ENCODE results near the gene PSMB2. TPM values are rescaled to one million over a fixed set of nuclear protein-coding genes. Genes with fewer than 3 reads are reported as not detected.

The PSMB2 gene
- total RNA-seq, 2 experiments from 2014 or later = 97.1 to 125 TPM

GRCh38 chr1:35642471-35642955 lies 1.2 kb upstream of the PSMB2 start:
- Mint-ChIP-seq H3K4me1 (peaks cover 24% of the 10 kb centered on the region), H3K36me3 (ENCODE audit: low read depth) (peaks cover 9% of the 10 kb centered on the region), H3K4me3 (peak overlapping the region; percentile 100), H3K27me3 (peaks cover 22% of the 10 kb centered on the region), H3K9me3 (ENCODE audit: low read depth) (no peaks in the 10 kb centered on the region), H3K27ac (peak overlapping the region; percentile 100)
- ChIA-PET POLR2A (interaction anchor here (0.6 kb wide), 1 partner anchor 44 kb away, joined by 3 read pairs; no protein-coding TSS in a partner anchor), CTCF (interaction anchor here (0.7 kb wide), 1 partner anchor 73 kb away, joined by 4 read pairs; no protein-coding TSS in a partner anchor)
- ATAC-seq = no peak
- intact Hi-C loops (cut with DNase I, micrococcal nuclease) = loop anchor here (1.0 to 10.0 kb wide), 8 partner anchors 85 to 788 kb away; partner anchors contain the start of genes AGO3 (in 1 of the 2), CLSPN (in 1 of the 2), KIAA0319L (in 1 of the 2) and NCDN (in 1 of the 2)
- DNase-seq = peak; percentile 43

GRCh38 chr1:35640380-35641232 lies 720 bp downstream of the PSMB2 start:
- H3K27ac Mint-ChIP-seq = peak overlapping the region; percentile 100
- POLR2A ChIA-PET = no interaction called here
- CTCF ChIA-PET = interaction anchor here (1.5 kb wide), 1 partner anchor 72 kb away, joined by 5 read pairs; no protein-coding TSS in a partner anchor
- peaks cover 26% of the 10 kb centered on the region for H3K4me1 Mint-ChIP-seq
- H3K4me3 Mint-ChIP-seq = peak overlapping the region; percentile 100
- no peaks in the 10 kb centered on the region for H3K9me3 Mint-ChIP-seq (ENCODE audit: low read depth)
- DNase-seq = no peak
- no peak for ATAC-seq
- H3K36me3 Mint-ChIP-seq (ENCODE audit: low read depth) = peaks cover 19% of the 10 kb centered on the region
- peaks cover 11% of the 10 kb centered on the region for H3K27me3 Mint-ChIP-seq
- intact Hi-C loops (cut with DNase I, micrococcal nuclease) = loop anchor here (1.0 to 10.0 kb wide), 13 partner anchors 63 to 786 kb away; partner anchors contain the start of genes CLSPN (in 2 of the 2), KIAA0319L (in 2 of the 2), NCDN (in 2 of the 2) and AGO1 (in 1 of the 2)

- intact Hi-C loops (cut with DNase I, micrococcal nuclease) = loop anchor here in 1 of 2 experiments (5.0 kb wide), 1 partner anchor 40 kb away; no protein-coding TSS in a partner anchor
- peaks cover 26% of the 10 kb centered on the region for H3K4me1 Mint-ChIP-seq
- POLR2A ChIA-PET = interaction anchor here (0.6 to 0.8 kb wide), 2 partner anchors 78 to 130 kb away, joined by 3 read pairs; no protein-coding TSS in a partner anchor
Observed at GRCh38 chr1:35637401-35637809, 3.9 kb downstream of the PSMB2 start.

GRCh38 chr1:35633547-35633946 lies 7.8 kb downstream of the PSMB2 start:
- Mint-ChIP-seq H3K27me3 (no peaks in the 10 kb centered on the region), H3K9me3 (ENCODE audit: low read depth) (no peaks in the 10 kb centered on the region), H3K27ac (no peak overlapping the region), H3K4me3 (no peak overlapping the region), H3K4me1 (peaks cover 12% of the 10 kb centered on the region), H3K36me3 (ENCODE audit: low read depth) (peaks cover 47% of the 10 kb centered on the region)
- POLR2A ChIA-PET = interaction anchor here (0.7 kb wide), 1 partner anchor 82 kb away, joined by 3 read pairs; no protein-coding TSS in a partner anchor
- no peak for ATAC-seq
- CTCF ChIA-PET = interaction anchor here (0.5 to 0.6 kb wide), 3 partner anchors 75 to 452 kb away, joined by 3 to 4 read pairs (median 3); no protein-coding TSS in a partner anchor
- DNase-seq = no peak
- intact Hi-C loops (cut with DNase I, micrococcal nuclease) = no loop called here

More at GRCh38 chr1:35637401-35637809, 3.9 kb downstream of the PSMB2 start:
- no peaks in the 10 kb centered on the region for H3K9me3 Mint-ChIP-seq (ENCODE audit: low read depth)
- no peaks in the 10 kb centered on the region for H3K27me3 Mint-ChIP-seq
- peak overlapping the region; percentile 68 for H3K4me3 Mint-ChIP-seq
- H3K27ac Mint-ChIP-seq = peak overlapping the region; percentile 94
- H3K36me3 Mint-ChIP-seq (ENCODE audit: low read depth) = peaks cover 23% of the 10 kb centered on the region
- no peak for DNase-seq
- CTCF ChIA-PET = interaction anchor here (0.8 to 1.9 kb wide), 5 partner anchors 9 to 69 kb away, joined by 3 to 5 read pairs (median 4); no protein-coding TSS in a partner anchor
- no peak for ATAC-seq

- no peak for ATAC-seq
- DNase-seq = no peak
- H3K9me3 Mint-ChIP-seq (ENCODE audit: low read depth) = no peaks in the 10 kb centered on the region
- ChIA-PET POLR2A (no interaction called here), CTCF (no interaction called here)
- no peak overlapping the region for H3K27ac Mint-ChIP-seq
- intact Hi-C loops (cut with DNase I, micrococcal nuclease) = no loop called here
- no peaks in the 10 kb centered on the region for H3K4me1 Mint-ChIP-seq
- H3K4me3 Mint-ChIP-seq = no peak overlapping the region
- H3K36me3 Mint-ChIP-seq (ENCODE audit: low read depth) = peaks cover 48% of the 10 kb centered on the region
- no peaks in the 10 kb centered on the region for H3K27me3 Mint-ChIP-seq
Observed at GRCh38 chr1:35631396-35631795, 9.9 kb downstream of the PSMB2 start.

- peaks cover 40% of the 10 kb centered on the region for H3K36me3 Mint-ChIP-seq (ENCODE audit: low read depth)
- ATAC-seq (no peak), DNase-seq (no peak)
- H3K27me3 Mint-ChIP-seq = no peaks in the 10 kb centered on the region
- no peak overlapping the region for H3K27ac Mint-ChIP-seq
- no peaks in the 10 kb centered on the region for H3K4me1 Mint-ChIP-seq
- ChIA-PET CTCF (no interaction called here), POLR2A (no interaction called here)
- no peaks in the 10 kb centered on the region for H3K9me3 Mint-ChIP-seq (ENCODE audit: low read depth)
- no peak overlapping the region for H3K4me3 Mint-ChIP-seq
- intact Hi-C loops (cut with DNase I, micrococcal nuclease) = no loop called here
Observed at GRCh38 chr1:35629051-35629450, 12.3 kb downstream of the PSMB2 start.

- H3K27ac Mint-ChIP-seq = no peak overlapping the region
- peaks cover 28% of the 10 kb centered on the region for H3K36me3 Mint-ChIP-seq (ENCODE audit: low read depth)
- no peak for ATAC-seq
- H3K9me3 Mint-ChIP-seq (ENCODE audit: low read depth) = no peaks in the 10 kb centered on the region
- H3K4me1 Mint-ChIP-seq = no peaks in the 10 kb centered on the region
- intact Hi-C loops (cut with DNase I, micrococcal nuclease) = no loop called here
- no peak overlapping the region for H3K4me3 Mint-ChIP-seq
- H3K27me3 Mint-ChIP-seq = no peaks in the 10 kb centered on the region
- no peak for DNase-seq
- ChIA-PET POLR2A (no interaction called here), CTCF (no interaction called here)
Observed at GRCh38 chr1:35623832-35624231, 17.5 kb downstream of the PSMB2 start.

- Mint-ChIP-seq H3K9me3 (ENCODE audit: low read depth) (no peaks in the 10 kb centered on the region), H3K36me3 (ENCODE audit: low read depth) (peaks cover 29% of the 10 kb centered on the region), H3K4me1 (no peaks in the 10 kb centered on the region), H3K27me3 (no peaks in the 10 kb centered on the region), H3K4me3 (no peak overlapping the region), H3K27ac (no peak overlapping the region)
- DNase-seq = no peak
- ATAC-seq = no peak
- POLR2A ChIA-PET = no interaction called here
- CTCF ChIA-PET = interaction anchor here (0.7 kb wide), 2 partner anchors 30 to 228 kb away, joined by 3 to 4 read pairs; no protein-coding TSS in a partner anchor
- intact Hi-C loops (cut with DNase I, micrococcal nuclease) = no loop called here
Observed at GRCh38 chr1:35622510-35623178, 18.7 kb downstream of the PSMB2 start.

GRCh38 chr1:35619237-35620121 lies 21.8 kb downstream of the PSMB2 start:
- POLR2A ChIA-PET = interaction anchor here (0.6 kb wide), 1 partner anchor 9 kb away, joined by 4 read pairs; no protein-coding TSS in a partner anchor
- no peak for ATAC-seq
- H3K36me3 Mint-ChIP-seq (ENCODE audit: low read depth) = peaks cover 30% of the 10 kb centered on the region

GRCh38 chr1:35615440-35615839 lies 25.9 kb downstream of the PSMB2 start:
- peaks cover 30% of the 10 kb centered on the region for H3K36me3 Mint-ChIP-seq (ENCODE audit: low read depth)
- CTCF ChIA-PET = no interaction called here

More at GRCh38 chr1:35619237-35620121, 21.8 kb downstream of the PSMB2 start:
- Mint-ChIP-seq H3K4me1 (peaks cover 9% of the 10 kb centered on the region), H3K4me3 (no peak overlapping the region), H3K27ac (no peak overlapping the region), H3K27me3 (no peaks in the 10 kb centered on the region), H3K9me3 (ENCODE audit: low read depth) (no peaks in the 10 kb centered on the region)
- CTCF ChIA-PET = interaction anchor here (0.6 to 1.8 kb wide), 4 partner anchors 16 to 285 kb away, joined by 3 to 7 read pairs (median 4); no protein-coding TSS in a partner anchor
- DNase-seq = no peak
- intact Hi-C loops (cut with DNase I, micrococcal nuclease) = no loop called here

More at GRCh38 chr1:35615440-35615839, 25.9 kb downstream of the PSMB2 start:
- no peak overlapping the region for H3K27ac Mint-ChIP-seq
- H3K27me3 Mint-ChIP-seq = no peaks in the 10 kb centered on the region
- no peak overlapping the region for H3K4me3 Mint-ChIP-seq
- H3K9me3 Mint-ChIP-seq (ENCODE audit: low read depth) = no peaks in the 10 kb centered on the region
- POLR2A ChIA-PET = no interaction called here
- ATAC-seq (no peak), DNase-seq (no peak)
- H3K4me1 Mint-ChIP-seq = peaks cover 9% of the 10 kb centered on the region
- intact Hi-C loops (cut with DNase I, micrococcal nuclease) = no loop called here

All from activated CD4-positive, alpha-beta T cell treated with anti-CD3 and anti-CD28 coated beads for 36 hours (primary cell).